HG02943 (cell line): ENCODE measurements around the gene IFI27L2.

Experiments
- ATAC-seq: cut with Tn5 transposase; IDR thresholded peaks from one replicate; pipeline ENCODE4 v1.9.1; 2021; ENCODE audit warnings: mild to moderate bottlenecking, low read depth, moderate library complexity; ENCODE audit not compliant: unreplicated experiment

Gene IFI27L2

GRCh38 chr14:94153750-94154342 lies 24.4 kb upstream of the IFI27L2 start:
- ATAC-seq = no peak

GRCh38 chr14:94152676-94153075 lies 23.3 kb upstream of the IFI27L2 start:
- no peak for ATAC-seq

- ATAC-seq = no peak
These were observed 16.6 kb upstream of the IFI27L2 start for GRCh38 chr14:94145902-94146527.

GRCh38 chr14:94144765-94145164 lies 15.4 kb upstream of the IFI27L2 start:
- ATAC-seq = no peak

GRCh38 chr14:94143711-94144110 lies 14.3 kb upstream of the IFI27L2 start:
- ATAC-seq = no peak

GRCh38 chr14:94143239-94143638 lies 13.8 kb upstream of the IFI27L2 start:
- ATAC-seq = no peak

GRCh38 chr14:94142836-94143235 lies 13.4 kb upstream of the IFI27L2 start:
- ATAC-seq = no peak

GRCh38 chr14:94142247-94142646 lies 12.8 kb upstream of the IFI27L2 start:
- no peak for ATAC-seq

- ATAC-seq = no peak
These were observed 10.0 kb upstream of the IFI27L2 start for GRCh38 chr14:94139421-94139820.

- no peak for ATAC-seq
These were observed 9.6 kb upstream of the IFI27L2 start for GRCh38 chr14:94139006-94139405.

- no peak for ATAC-seq
These were observed 8.8 kb upstream of the IFI27L2 start for GRCh38 chr14:94138251-94138650.

- peak; percentile 70 for ATAC-seq
These were observed 7.3 kb upstream of the IFI27L2 start for GRCh38 chr14:94136575-94137331.

GRCh38 chr14:94135476-94135875 lies 6.1 kb upstream of the IFI27L2 start:
- no peak for ATAC-seq

GRCh38 chr14:94132285-94132887 lies 3.0 kb upstream of the IFI27L2 start:
- ATAC-seq = no peak

- no peak for ATAC-seq
These were observed 482 bp upstream of the IFI27L2 start for GRCh38 chr14:94129758-94130414.

GRCh38 chr14:94128216-94128839 lies 1.1 kb downstream of the IFI27L2 start:
- ATAC-seq = no peak

GRCh38 chr14:94127330-94127729 lies 2.1 kb downstream of the IFI27L2 start:
- no peak for ATAC-seq

- ATAC-seq = no peak
These were observed 2.6 kb downstream of the IFI27L2 start for GRCh38 chr14:94126800-94127199.

- ATAC-seq = no peak
These were observed 3.1 kb downstream of the IFI27L2 start for GRCh38 chr14:94126419-94126677.

- no peak for ATAC-seq
These were observed 3.6 kb downstream of the IFI27L2 start for GRCh38 chr14:94125659-94126418.
